HepG2 (cell line): ENCODE results near the gene LHB. TPM values are rescaled to one million over a fixed set of nuclear protein-coding genes. Genes with fewer than 3 reads are reported as not detected.

Experiments
- CEBPB ChIP-seq: IDR thresholded peaks from 2 replicates; pipeline ENCODE4 v1.6.1; 2011; ENCODE audit warnings: low read depth, low read length, improper control_type of control experiment, borderline replicate concordance
- IRF2 ChIP-seq: IDR thresholded peaks from 2 replicates; pipeline ENCODE4 v1.6.1; 2018; ENCODE audit warnings: missing genetic modification reagents, missing compliant biosample characterization
- IRX3 ChIP-seq: sonication (generic); formaldehyde crosslinking; IDR thresholded peaks from 2 replicates; pipeline ENCODE4 v1.8.1; 2023; ENCODE audit warnings: mild to moderate bottlenecking, low read depth, missing genetic modification reagents, borderline replicate concordance
- MED8 ChIP-seq: sonication (generic); formaldehyde crosslinking; IDR thresholded peaks from 2 replicates; pipeline ENCODE4 v1.8.1; 2023; ENCODE audit warnings: mild to moderate bottlenecking, missing genetic modification reagents; ENCODE audit not compliant: insufficient replicate concordance
- NFIB ChIP-seq: sonication (generic); formaldehyde crosslinking; IDR thresholded peaks from 2 replicates; pipeline ENCODE4 v1.9.0; 2021; ENCODE audit warnings: missing genetic modification reagents, mild to moderate bottlenecking, borderline replicate concordance
- NFKBIZ ChIP-seq: IDR thresholded peaks from 2 replicates; pipeline ENCODE4 v1.6.1; 2018; ENCODE audit warnings: missing genetic modification reagents, missing compliant biosample characterization
- NFYC ChIP-seq: IDR thresholded peaks from 2 replicates; pipeline ENCODE4 v1.6.1; 2016; ENCODE audit warnings: missing genetic modification reagents, missing compliant biosample characterization
- NR2F6 ChIP-seq, 2 experiments: IDR thresholded peaks; 2 replicates each; pipeline ENCODE4 v1.6.1; 2016; ENCODE audit warnings: antibody characterized with exemption in 1 of 2, mild to moderate bottlenecking in 1 of 2
- RAD21 ChIP-seq: fragments of 450-650 bp; formaldehyde crosslinking; IDR thresholded peaks from 2 replicates; pipeline ENCODE4 v1.5.0; 2020; ENCODE audit warnings: mild to moderate bottlenecking
- RCOR2 ChIP-seq: IDR thresholded peaks from 2 replicates; pipeline ENCODE4 v1.6.1; 2016; ENCODE audit warnings: missing biosample characterization, missing genetic modification reagents
- SMARCE1 ChIP-seq: fragments of 450-650 bp; IDR thresholded peaks from 2 replicates; pipeline ENCODE4 v1.6.1; 2017; ENCODE audit warnings: borderline replicate concordance
- SNAPC2 ChIP-seq: sonication (generic); formaldehyde crosslinking; IDR thresholded peaks from 2 replicates; pipeline ENCODE4 v1.8.1; 2022; ENCODE audit warnings: mild to moderate bottlenecking, missing genetic modification reagents
- TBX2 ChIP-seq: sonication (generic); formaldehyde crosslinking; IDR thresholded peaks from 2 replicates; pipeline ENCODE4 v1.5.0; 2020; ENCODE audit warnings: missing genetic modification reagents, mild to moderate bottlenecking, borderline replicate concordance
- TEAD3 ChIP-seq: optimal IDR thresholded peaks from 2 replicates; pipeline ENCODE3; 2016; ENCODE audit warnings: borderline replicate concordance
- YEATS2 ChIP-seq: sonication (generic); formaldehyde crosslinking; IDR thresholded peaks from 2 replicates; pipeline ENCODE4 v1.4.0; 2020; ENCODE audit warnings: missing genetic modification reagents, borderline replicate concordance
- ZIK1 ChIP-seq: sonication (generic); formaldehyde crosslinking; IDR thresholded peaks from 2 replicates; pipeline ENCODE4 v1.5.0; 2020; ENCODE audit warnings: mild to moderate bottlenecking, low read depth, missing genetic modification reagents, borderline replicate concordance
- ZNF232 ChIP-seq: sonication (generic); formaldehyde crosslinking; IDR thresholded peaks from 2 replicates; pipeline ENCODE4 v1.4.0; 2020; ENCODE audit warnings: missing genetic modification reagents, borderline replicate concordance
- ZNF530 ChIP-seq: sonication (generic); formaldehyde crosslinking; IDR thresholded peaks from 2 replicates; pipeline ENCODE4 v1.5.0; 2020; ENCODE audit warnings: low read depth, mild to moderate bottlenecking, missing genetic modification reagents
- ZNF646 ChIP-seq: sonication (generic); formaldehyde crosslinking; IDR thresholded peaks from 2 replicates; pipeline ENCODE4 v1.9.0; 2021; ENCODE audit warnings: mild to moderate bottlenecking, missing genetic modification reagents
- ZNF713 ChIP-seq: sonication (generic); formaldehyde crosslinking; IDR thresholded peaks from 2 replicates; pipeline ENCODE4 v1.4.0; 2020; ENCODE audit warnings: mild to moderate bottlenecking, missing genetic modification reagents
- polyA plus RNA-seq, 8 experiments: library from polyadenylated mRNA; depleted of rRNA in 3 of 8; stranded (reverse) in 7 of 8; unstranded in 1 of 8; fragments of >200 nt; fragmentation: Illumina TruSeq in 4 of 8; extraction: Trizol in 4 of 8; gene quantifications; 2 replicates each; pipeline versions ENCODE4 v1.2.1 to v1.2.3, GENCODE V29; 2011 to 2016; ENCODE audit warnings: low read depth in 4 of 8, missing spikeins in 1 of 8, mixed read lengths in 1 of 8; ENCODE audit not compliant: insufficient read depth in 1 of 8
- total RNA-seq, 5 experiments: library from RNA; depleted of rRNA; stranded (reverse); fragments of >200 nt; fragmentation: Illumina TruSeq; extraction: Trizol; gene quantifications; 2 replicates each; pipeline ENCODE4 v1.2.3, GENCODE V29; 2016; ENCODE audit warnings: low read depth in 1 of 5
- TF ChIP-seq, protein P1 (sequence below): IDR thresholded peaks from 2 replicates; pipeline ENCODE4 v1.6.1; 2012; ENCODE audit warnings: inconsistent platforms
- TF ChIP-seq, protein P2 (sequence below): sonication (generic); formaldehyde crosslinking; IDR thresholded peaks from 2 replicates; pipeline ENCODE4 v1.5.0; 2020; ENCODE audit warnings: mild to moderate bottlenecking, missing genetic modification reagents
- TF ChIP-seq, protein P3 (sequence below): IDR thresholded peaks from 2 replicates; pipeline ENCODE4 v1.6.1; 2016

The LHB gene
- total and polyA plus RNA-seq, 2 of the 13 experiments (the other 11 are each of a cell fraction or from before 2014, with no cell fraction given), result not detected

DNA sequence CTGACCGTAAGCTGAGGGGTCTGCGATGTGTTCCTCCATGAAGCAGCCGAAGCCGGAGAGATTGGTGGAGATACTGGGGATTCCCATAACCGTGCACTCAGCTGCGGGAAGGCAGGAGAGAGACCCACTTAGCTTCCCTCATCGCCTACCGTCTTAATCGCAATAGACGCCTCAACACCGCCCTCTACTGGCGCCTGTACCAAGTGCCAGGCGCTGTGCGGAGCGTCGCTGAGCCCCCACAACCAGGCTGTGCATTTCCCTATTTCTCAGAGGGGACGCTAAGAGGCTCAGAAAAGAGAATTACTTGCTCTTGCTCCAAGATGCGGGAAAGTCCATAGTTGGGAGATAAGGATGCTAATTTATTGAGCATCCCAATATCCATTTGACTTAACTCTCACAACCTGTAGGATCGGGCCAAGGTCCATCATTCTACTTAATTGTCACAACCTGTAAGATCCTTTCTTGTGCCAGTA lies 45.9 kb downstream of the LHB start (continued):
- TF ChIP-seq ZNF232 (CRISPR knock-in tag) (no peak), NFIB (CRISPR knock-in tag) (no peak), NR2F6 (IDR thresholded peaks at IDR 0.05) (no peak), NR2F6 (CRISPR knock-in tag; IDR thresholded peaks at IDR 0.05) (0 out of 2 replicates have a peak, but pooled peaks have one; percentile 15), CEBPB (no peak), MED8 (CRISPR knock-in tag) (no peak), NFKBIZ (no peak), YEATS2 (CRISPR knock-in tag) (no peak), TBX2 (CRISPR knock-in tag) (no peak), ZNF713 (CRISPR knock-in tag) (no peak), IRX3 (no peak), TEAD3 (CRISPR knock-in tag) (peak; percentile 22), ZNF646 (CRISPR knock-in tag) (no peak), ZIK1 (no peak), ZNF530 (CRISPR knock-in tag) (no peak), RAD21 (peak; percentile 90), IRF2 (no peak), SMARCE1 (no peak), NFYC (no peak), SNAPC2 (CRISPR knock-in tag) (0 out of 2 replicates have a peak, but pooled peaks have one; percentile 53), RCOR2 (CRISPR knock-in tag) (no peak)
- TF ChIP-seq, protein P1, sequence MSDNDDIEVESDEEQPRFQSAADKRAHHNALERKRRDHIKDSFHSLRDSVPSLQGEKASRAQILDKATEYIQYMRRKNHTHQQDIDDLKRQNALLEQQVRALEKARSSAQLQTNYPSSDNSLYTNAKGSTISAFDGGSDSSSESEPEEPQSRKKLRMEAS, result peak; percentile 19; the same call in 1 of the 2 replicates
- TF ChIP-seq, protein P2, sequence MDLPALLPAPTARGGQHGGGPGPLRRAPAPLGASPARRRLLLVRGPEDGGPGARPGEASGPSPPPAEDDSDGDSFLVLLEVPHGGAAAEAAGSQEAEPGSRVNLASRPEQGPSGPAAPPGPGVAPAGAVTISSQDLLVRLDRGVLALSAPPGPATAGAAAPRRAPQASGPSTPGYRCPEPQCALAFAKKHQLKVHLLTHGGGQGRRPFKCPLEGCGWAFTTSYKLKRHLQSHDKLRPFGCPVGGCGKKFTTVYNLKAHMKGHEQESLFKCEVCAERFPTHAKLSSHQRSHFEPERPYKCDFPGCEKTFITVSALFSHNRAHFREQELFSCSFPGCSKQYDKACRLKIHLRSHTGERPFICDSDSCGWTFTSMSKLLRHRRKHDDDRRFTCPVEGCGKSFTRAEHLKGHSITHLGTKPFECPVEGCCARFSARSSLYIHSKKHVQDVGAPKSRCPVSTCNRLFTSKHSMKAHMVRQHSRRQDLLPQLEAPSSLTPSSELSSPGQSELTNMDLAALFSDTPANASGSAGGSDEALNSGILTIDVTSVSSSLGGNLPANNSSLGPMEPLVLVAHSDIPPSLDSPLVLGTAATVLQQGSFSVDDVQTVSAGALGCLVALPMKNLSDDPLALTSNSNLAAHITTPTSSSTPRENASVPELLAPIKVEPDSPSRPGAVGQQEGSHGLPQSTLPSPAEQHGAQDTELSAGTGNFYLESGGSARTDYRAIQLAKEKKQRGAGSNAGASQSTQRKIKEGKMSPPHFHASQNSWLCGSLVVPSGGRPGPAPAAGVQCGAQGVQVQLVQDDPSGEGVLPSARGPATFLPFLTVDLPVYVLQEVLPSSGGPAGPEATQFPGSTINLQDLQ (CRISPR knock-in tag), result no peak
- TF ChIP-seq, protein P3, sequence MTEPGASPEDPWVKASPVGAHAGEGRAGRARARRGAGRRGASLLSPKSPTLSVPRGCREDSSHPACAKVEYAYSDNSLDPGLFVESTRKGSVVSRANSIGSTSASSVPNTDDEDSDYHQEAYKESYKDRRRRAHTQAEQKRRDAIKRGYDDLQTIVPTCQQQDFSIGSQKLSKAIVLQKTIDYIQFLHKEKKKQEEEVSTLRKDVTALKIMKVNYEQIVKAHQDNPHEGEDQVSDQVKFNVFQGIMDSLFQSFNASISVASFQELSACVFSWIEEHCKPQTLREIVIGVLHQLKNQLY (CRISPR knock-in tag), result no peak
